GM18517 (cell line): ENCODE data around the gene MC5R.
"Not testable (repeated sequence)": the region's sequence is repeated elsewhere in the genome, so short reads cannot be mapped to it uniquely, and the experiment has no call there.

Source experiments
- ATAC-seq: cut with Tn5 transposase; IDR thresholded peaks from one replicate; pipeline ENCODE4 v1.9.1; 2021; ENCODE audit warnings: mild to moderate bottlenecking, moderate library complexity; ENCODE audit not compliant: unreplicated experiment

Gene MC5R

GRCh38 chr18:13836559-13836958 is 12.6 kb downstream of the MC5R start:
- no peak for ATAC-seq

- no peak for ATAC-seq
These were observed 25.8 kb downstream of the MC5R start for GRCh38 chr18:13849791-13850190.

- not testable (repeated sequence) for ATAC-seq
These were observed 38.9 kb downstream of the MC5R start for GRCh38 chr18:13862898-13863297.

- no peak for ATAC-seq
These were observed 44.7 kb downstream of the MC5R start for GRCh38 chr18:13868501-13869271.

- ATAC-seq: no peak
These were observed 47.8 kb downstream of the MC5R start for GRCh38 chr18:13871701-13872100.

- no peak for ATAC-seq
These were observed 48.4 kb downstream of the MC5R start for GRCh38 chr18:13872373-13872772.

GRCh38 chr18:13872932-13873331 is 49.0 kb downstream of the MC5R start:
- no peak for ATAC-seq

- ATAC-seq: no peak
These were observed 50.6 kb downstream of the MC5R start for GRCh38 chr18:13874558-13874957.
